Fibroblast of lung (primary cell): ENCODE measurements around the gene MOGAT3. TPM values are rescaled to one million over a fixed set of nuclear protein-coding genes. Genes with fewer than 3 reads are reported as not detected.

Experiments
- DNase-seq, 2 donors: peaks; one replicate each; pipeline versions ENCODE4 v3.0.0 to v3.0.0-alpha.2; 2010; ENCODE audit warnings: low read depth in 2 of 2
- H2AFZ ChIP-seq: 2 replicates; pipeline ENCODE4 v1.5.1; 2012; ENCODE audit warnings: low read length, control low read depth, inconsistent platforms
- H3K27ac ChIP-seq: 2 replicates; pipeline ENCODE4 v1.5.1; 2011; ENCODE audit warnings: low read length, control low read depth; ENCODE audit not compliant: insufficient read depth
- H3K27me3 ChIP-seq: 2 replicates; pipeline ENCODE4 v1.5.1; 2011; ENCODE audit warnings: mild to moderate bottlenecking, low read length; ENCODE audit not compliant: control insufficient read depth, insufficient read depth
- H3K36me3 ChIP-seq: 2 replicates; pipeline ENCODE4 v1.5.1; 2011; ENCODE audit warnings: low read length; ENCODE audit not compliant: control insufficient read depth, insufficient read depth
- H3K4me1 ChIP-seq: 2 replicates; pipeline ENCODE4 v1.5.1; 2011; ENCODE audit warnings: low read length; ENCODE audit not compliant: control insufficient read depth, insufficient read depth; ENCODE audit errors: extremely low read depth
- H3K4me2 ChIP-seq: 2 replicates; pipeline ENCODE4 v1.5.1; 2011; ENCODE audit warnings: low read length, control low read depth; ENCODE audit not compliant: insufficient read depth; ENCODE audit errors: extremely low read depth
- H3K4me3 ChIP-seq, 4 experiments: fragments of 200-600 bp in 1 of 4; sonication (generic) in 1 of 4; replicated peaks in 1 of 4; 2 replicates each; pipeline ENCODE4 v1.5.1; 2011 to 2016; ENCODE audit warnings: low read length in 4 of 4, low read depth in 3 of 4, mild to moderate bottlenecking in 3 of 4, control low read depth in 2 of 4, inconsistent platforms in 1 of 4, mixed read lengths in 1 of 4; ENCODE audit not compliant: insufficient read depth in 1 of 4; ENCODE audit errors: control extremely low read depth in 1 of 4
- H3K79me2 ChIP-seq: 2 replicates; pipeline ENCODE4 v1.5.1; 2012; ENCODE audit warnings: mild to moderate bottlenecking, low read length, inconsistent platforms; ENCODE audit not compliant: control insufficient read depth, insufficient read depth
- H3K9ac ChIP-seq: 2 replicates; pipeline ENCODE4 v1.5.1; 2011; ENCODE audit warnings: mild to moderate bottlenecking, low read length, control low read depth; ENCODE audit not compliant: insufficient read depth
- H3K9me3 ChIP-seq: 2 replicates; pipeline ENCODE4 v1.5.1; 2012; ENCODE audit warnings: low read depth, low read length; ENCODE audit not compliant: control insufficient read depth, insufficient read depth
- H4K20me1 ChIP-seq: 2 replicates; pipeline ENCODE4 v1.5.1; 2011; ENCODE audit warnings: low read length; ENCODE audit not compliant: control insufficient read depth, insufficient read depth; ENCODE audit errors: extremely low read depth
- EZH2 ChIP-seq: IDR thresholded peaks from 2 replicates; pipeline ENCODE4 v1.5.1; 2012; ENCODE audit warnings: low read length, control low read depth, mild to moderate bottlenecking; ENCODE audit errors: missing control alignments
- polyA plus RNA-seq, 2 donors: library from polyadenylated mRNA; depleted of rRNA in 1 of 2; stranded (reverse) in 1 of 2; unstranded in 1 of 2; fragments of >200 nt; gene quantifications; 2 replicates each; pipeline ENCODE4 v1.2.1, GENCODE V29; 2011 to 2012; ENCODE audit warnings: missing spikeins in 1 of 2
- total RNA-seq: library from RNA; depleted of rRNA; stranded (reverse); fragments of >200 nt; gene quantifications from 2 replicates; pipeline ENCODE4 v1.2.1, GENCODE V29; 2014
- TF ChIP-seq, protein P1 (sequence below), 2 donors: IDR thresholded peaks in 1 of 2; conservative IDR thresholded peaks in 1 of 2; 1 replicate in 1 of 2; 2 replicates in 1 of 2; pipeline ENCODE4 v1.5.1; 2011 to 2012; ENCODE audit warnings: low read length in 2 of 2, control low read depth in 1 of 2, inconsistent platforms in 1 of 2, low read depth in 1 of 2, mild to moderate bottlenecking in 1 of 2

The MOGAT3 gene
- total and polyA plus RNA-seq, 2 donors (not counting 1 experiment from before 2014, with no cell fraction given): not detected

DNA sequence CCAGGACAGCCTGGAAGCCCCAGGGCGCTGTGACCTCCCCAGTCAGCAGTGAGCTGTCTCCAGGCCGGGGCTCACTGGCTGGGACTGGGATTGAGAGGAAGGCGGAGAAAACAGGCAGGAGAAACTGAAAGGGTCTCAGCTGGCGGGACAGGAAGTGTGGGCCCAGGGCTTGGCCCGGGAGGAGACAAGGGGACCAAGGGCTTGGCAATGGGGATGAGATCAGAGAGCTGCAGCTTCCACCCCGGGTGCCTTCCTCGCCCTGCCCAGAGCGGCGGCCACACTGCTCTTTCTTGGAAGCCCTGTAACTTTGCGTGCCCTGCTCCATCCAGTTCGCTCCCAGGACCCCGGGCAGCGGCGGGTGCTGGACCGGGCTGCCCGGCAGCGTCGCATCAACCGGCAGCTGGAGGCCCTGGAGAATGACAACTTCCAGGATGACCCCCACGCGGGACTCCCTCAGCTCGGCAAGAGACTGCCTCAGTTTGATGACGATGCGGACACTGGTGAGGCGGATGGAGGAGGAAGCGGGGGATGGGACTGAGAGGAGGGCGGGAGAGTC lies 21.5 kb upstream of the MOGAT3 start:
- H3K4me2 ChIP-seq: no peak overlapping the region
- no peaks in the 10 kb centered on the region for H3K4me1 ChIP-seq
- peaks cover 11% of the 10 kb centered on the region for H3K36me3 ChIP-seq
- DNase-seq: no peak
- no peak overlapping the region for H3K4me3 ChIP-seq
- H3K27me3 ChIP-seq: no peaks in the 10 kb centered on the region
- H2AFZ ChIP-seq: no peak overlapping the region
- TF ChIP-seq, protein P1, sequence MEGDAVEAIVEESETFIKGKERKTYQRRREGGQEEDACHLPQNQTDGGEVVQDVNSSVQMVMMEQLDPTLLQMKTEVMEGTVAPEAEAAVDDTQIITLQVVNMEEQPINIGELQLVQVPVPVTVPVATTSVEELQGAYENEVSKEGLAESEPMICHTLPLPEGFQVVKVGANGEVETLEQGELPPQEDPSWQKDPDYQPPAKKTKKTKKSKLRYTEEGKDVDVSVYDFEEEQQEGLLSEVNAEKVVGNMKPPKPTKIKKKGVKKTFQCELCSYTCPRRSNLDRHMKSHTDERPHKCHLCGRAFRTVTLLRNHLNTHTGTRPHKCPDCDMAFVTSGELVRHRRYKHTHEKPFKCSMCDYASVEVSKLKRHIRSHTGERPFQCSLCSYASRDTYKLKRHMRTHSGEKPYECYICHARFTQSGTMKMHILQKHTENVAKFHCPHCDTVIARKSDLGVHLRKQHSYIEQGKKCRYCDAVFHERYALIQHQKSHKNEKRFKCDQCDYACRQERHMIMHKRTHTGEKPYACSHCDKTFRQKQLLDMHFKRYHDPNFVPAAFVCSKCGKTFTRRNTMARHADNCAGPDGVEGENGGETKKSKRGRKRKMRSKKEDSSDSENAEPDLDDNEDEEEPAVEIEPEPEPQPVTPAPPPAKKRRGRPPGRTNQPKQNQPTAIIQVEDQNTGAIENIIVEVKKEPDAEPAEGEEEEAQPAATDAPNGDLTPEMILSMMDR (conservative IDR thresholded peaks at IDR 0.05 in 1 of 2, IDR thresholded peaks at IDR 0.05 in 1 of 2; ENCODE audit: low read depth in 1 of 2, low read length in 2 of 2): no peak
- no peak for TF ChIP-seq EZH2
- H3K9me3 ChIP-seq: no peaks in the 10 kb centered on the region
- no peak overlapping the region for H3K9ac ChIP-seq
- no peaks in the 10 kb centered on the region for H4K20me1 ChIP-seq
- H3K79me2 ChIP-seq: peaks cover 16% of the 10 kb centered on the region
- H3K27ac ChIP-seq: no peak overlapping the region

- H4K20me1 ChIP-seq: no peaks in the 10 kb centered on the region
- no peak overlapping the region for H3K4me2 ChIP-seq
- no peak overlapping the region for H3K9ac ChIP-seq
- no peak overlapping the region for H2AFZ ChIP-seq
- no peak for DNase-seq
- no peak overlapping the region for H3K27ac ChIP-seq
- no peak overlapping the region for H3K4me3 ChIP-seq
- TF ChIP-seq, protein P1 (conservative IDR thresholded peaks at IDR 0.05 in 1 of 2, IDR thresholded peaks at IDR 0.05 in 1 of 2; ENCODE audit: low read depth in 1 of 2, low read length in 2 of 2): no peak
- TF ChIP-seq EZH2: no peak
- H3K4me1 ChIP-seq: peaks cover 7% of the 10 kb centered on the region
- H3K27me3 ChIP-seq: no peaks in the 10 kb centered on the region
- peaks cover 33% of the 10 kb centered on the region for H3K79me2 ChIP-seq
- H3K36me3 ChIP-seq: peaks cover 15% of the 10 kb centered on the region
- H3K9me3 ChIP-seq: no peaks in the 10 kb centered on the region
Observed at GRCh38 chr7:101220295-101220694, 19.5 kb upstream of the MOGAT3 start.

DNA sequence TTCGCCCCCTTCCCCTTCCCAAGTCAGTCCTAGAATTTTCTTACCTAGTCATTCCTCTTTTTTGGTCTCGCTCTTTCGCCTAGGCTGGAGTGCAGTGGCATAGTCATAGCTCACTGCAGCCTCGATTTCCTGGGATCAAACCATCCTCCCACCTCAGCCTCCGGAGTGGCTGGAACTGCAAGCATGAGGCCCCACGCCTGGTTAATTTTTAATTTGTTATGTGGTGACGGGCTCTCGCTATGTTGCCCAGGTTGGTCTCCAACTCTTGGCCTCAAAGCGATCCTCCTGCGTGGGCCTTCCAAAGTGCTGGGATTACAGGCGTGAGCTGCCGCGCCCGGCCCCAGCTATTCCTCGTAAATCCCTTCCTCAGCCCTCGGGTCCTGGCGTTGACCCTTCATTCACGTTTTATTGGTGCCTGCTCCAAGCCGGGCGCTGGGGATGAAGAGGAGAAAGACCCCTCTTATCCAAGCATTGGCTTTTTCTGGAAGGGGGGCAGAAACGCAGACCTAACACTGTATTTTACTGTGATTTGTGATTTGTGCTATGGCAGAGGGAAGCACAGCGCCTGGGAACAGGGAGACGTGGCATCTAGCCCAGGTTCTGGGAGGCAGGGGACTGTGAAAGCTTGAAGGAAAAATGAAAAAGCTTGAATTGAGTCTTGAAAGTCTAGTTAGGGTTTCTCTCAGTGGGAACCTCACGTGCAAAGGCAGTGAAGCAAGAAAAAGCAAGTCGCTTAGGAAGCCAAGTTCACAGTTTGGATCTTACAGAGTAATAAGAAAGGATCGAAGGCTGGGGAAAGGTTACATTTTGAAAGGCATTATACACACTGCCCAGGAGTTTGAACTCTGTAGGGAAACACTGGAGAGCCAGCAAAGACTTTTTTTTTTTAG lies 17.6 kb upstream of the MOGAT3 start:
- Histone ChIP-seq H2AFZ (peak overlapping the region; percentile 96), H3K36me3 (peaks cover 12% of the 10 kb centered on the region), H3K9ac (peak overlapping the region; percentile 57), H3K27me3 (no peaks in the 10 kb centered on the region), H4K20me1 (no peaks in the 10 kb centered on the region), H3K4me1 (peaks cover 10% of the 10 kb centered on the region), H3K4me2 (peak overlapping the region; percentile 79), H3K4me3 (peak overlapping the region; percentile 88 to 98 (median 94)), H3K9me3 (no peaks in the 10 kb centered on the region), H3K27ac (peak overlapping the region; percentile 98), H3K79me2 (peaks cover 33% of the 10 kb centered on the region)
- no peak for DNase-seq
- TF ChIP-seq EZH2: no peak
- TF ChIP-seq, protein P1 (conservative IDR thresholded peaks at IDR 0.05 in 1 of 2, IDR thresholded peaks at IDR 0.05 in 1 of 2; ENCODE audit: low read depth in 1 of 2, low read length in 2 of 2): no peak
